Stromal cell of bone marrow (primary cell): ENCODE results near the gene SDE2.
"Not testable (repeated sequence)": the region's sequence is repeated elsewhere in the genome, so short reads cannot be mapped to it uniquely, and the experiment has no call there.

ENCODE experiments used
- DNase-seq: peaks from one replicate; pipeline ENCODE4 v3.0.0-alpha.2; 2012; ENCODE audit warnings: low read depth

Gene SDE2

GRCh38 chr1:225941942-225942222 lies 57.3 kb downstream of the SDE2 start:
- no peak for DNase-seq

DNA sequence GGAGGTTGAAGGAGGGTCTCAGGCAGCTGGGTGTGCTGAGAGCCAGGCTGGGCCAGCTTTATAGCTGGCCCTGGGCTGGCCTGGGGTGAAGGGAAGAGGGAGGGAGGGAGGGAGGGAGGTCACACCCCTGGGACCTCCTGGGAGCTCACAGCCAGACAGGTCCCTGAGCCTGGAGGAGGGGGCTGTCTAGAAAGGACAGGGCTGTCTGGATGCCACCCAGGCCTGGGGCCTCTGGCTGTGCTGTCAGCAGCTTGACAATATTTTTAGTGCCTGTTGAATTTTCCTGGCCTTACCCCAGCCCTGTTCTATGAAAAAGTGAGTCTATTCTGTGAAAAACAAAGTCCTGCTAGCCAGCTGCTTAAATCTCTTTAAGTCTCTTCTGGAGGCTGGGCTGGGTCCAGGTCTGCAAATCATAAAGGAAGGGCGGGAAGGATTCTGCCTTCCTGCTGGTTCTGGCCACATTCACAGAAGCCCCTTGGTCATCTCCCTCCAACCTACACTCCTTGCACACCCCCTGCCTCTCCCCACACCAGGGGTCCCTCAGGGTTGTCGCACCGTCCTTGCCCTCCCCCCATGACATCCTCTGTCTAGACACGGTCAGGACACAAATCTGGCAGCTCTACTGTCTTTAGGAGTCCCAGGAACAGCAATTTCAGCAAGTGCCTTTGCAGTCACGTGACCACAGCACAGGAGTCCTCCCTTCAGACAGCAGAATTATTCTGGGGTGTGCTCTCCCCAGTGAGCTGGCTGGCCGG lies 57.8 kb downstream of the SDE2 start, which contains the start of gene LEFTY2:
TSS of gene LEFTY2 (minus strand) at position 34 of the 755 bp plus-strand sequence. CDS start 80 bp downstream, outside the sequence.
- no peak for DNase-seq

GRCh38 chr1:225940385-225941151 lies 58.6 kb downstream of the SDE2 start:
- DNase-seq = no peak

DNA sequence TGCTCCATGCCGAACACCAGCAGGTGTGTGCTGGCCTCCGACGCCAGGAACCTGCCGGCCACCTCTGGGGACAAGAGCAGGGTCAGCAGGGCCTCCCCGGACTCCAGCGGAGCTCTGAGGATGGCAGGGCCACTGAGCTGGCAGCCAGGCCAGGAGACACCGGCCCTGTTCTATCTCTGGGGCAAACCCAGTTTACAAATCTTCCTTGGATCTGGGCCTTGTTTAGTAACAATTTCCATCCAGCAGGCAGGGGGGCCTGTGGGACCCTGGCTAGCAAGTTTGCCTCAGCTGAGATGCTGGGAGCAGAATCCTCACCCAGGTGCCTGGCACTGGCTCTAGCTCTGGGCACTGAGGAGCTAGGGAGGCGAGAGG lies 59.2 kb downstream of the SDE2 start:
- not testable (repeated sequence) for DNase-seq

DNA sequence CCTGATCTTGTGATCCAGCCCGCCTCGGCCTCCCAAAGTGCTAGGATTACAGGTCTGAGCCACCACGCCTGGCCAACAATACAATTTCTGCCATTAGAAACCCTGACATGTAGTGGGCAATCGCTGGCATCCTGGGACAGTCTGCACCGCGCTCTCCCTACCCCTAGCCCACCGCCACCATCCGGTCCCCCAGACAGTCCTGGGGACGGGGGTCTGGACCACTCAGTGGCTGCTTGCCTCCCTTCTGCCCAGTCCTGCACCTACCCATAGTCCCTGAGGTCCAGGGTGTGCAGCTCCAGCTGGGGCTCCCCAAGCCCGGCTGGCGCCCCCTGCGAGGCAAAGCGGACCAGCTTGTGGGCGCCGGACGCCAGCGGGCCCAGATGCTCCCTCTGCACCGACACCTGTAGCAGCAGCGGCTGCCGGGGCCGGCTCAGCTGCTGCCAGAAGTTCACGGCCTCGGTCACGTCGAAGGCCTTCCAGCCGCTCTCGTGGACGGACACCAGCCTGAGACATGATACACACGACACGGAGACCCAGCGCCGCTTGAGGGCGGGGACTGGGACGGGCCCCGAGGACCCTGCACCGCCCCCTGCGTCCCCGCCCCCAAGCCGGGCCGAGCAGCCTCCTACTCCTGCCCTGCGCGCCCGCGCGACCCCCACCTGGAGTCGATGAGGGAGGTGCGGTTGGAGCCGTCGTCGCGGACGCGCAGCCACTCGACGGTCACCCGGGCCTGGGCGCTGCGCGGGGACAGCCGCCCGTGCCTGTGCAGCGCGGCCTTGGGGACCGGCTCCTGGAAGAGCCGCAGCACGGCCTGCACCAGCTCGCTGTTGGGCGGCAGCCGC lies 59.8 kb downstream of the SDE2 start:
- not testable (repeated sequence) for DNase-seq

GRCh38 chr1:225937048-225937968 lies 61.8 kb downstream of the SDE2 start:
- no peak for DNase-seq

DNA sequence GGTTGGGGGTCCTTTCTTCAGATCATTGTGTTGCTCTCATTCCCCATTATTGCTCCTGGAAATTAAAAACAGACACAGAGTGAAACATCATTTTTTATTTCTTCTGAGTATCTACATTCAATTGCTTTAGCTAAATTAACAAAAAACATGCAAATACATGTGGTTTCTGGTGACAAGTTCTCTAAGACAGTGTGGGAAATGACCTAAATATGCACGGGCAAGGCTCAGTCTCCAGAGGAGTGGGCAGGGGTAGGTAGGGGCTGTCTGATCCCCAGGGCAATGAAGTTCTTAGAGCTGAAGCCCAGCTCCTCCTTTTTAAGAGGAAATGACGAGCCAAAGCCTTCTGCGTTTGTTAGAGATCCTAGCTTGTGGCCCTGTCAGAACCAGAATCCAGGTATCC lies 62.6 kb downstream of the SDE2 start:
- no peak for DNase-seq

DNA sequence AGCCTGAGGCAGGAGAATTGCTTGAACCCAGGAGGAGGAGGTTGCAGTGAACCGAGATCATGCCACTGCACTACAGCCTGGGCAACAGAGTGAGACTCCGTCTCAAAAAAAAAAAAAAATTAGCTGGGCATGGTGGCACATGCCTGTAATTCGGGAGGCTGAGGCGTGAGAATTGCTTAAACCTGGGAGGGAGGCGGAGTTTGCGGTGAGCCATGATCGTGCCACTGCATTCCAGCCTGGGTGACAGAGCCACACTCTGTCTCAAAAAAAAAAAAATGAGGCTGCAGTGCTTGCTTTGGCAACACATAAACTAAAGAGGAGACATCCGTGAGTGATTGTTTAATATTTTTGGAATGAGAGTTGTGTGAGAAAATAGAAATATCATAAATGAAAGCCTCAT lies 63.1 kb downstream of the SDE2 start:
- DNase-seq = not testable (repeated sequence)

- DNase-seq = no peak
Measured at GRCh38 chr1:225934711-225935110, 64.4 kb downstream of the SDE2 start.

DNA sequence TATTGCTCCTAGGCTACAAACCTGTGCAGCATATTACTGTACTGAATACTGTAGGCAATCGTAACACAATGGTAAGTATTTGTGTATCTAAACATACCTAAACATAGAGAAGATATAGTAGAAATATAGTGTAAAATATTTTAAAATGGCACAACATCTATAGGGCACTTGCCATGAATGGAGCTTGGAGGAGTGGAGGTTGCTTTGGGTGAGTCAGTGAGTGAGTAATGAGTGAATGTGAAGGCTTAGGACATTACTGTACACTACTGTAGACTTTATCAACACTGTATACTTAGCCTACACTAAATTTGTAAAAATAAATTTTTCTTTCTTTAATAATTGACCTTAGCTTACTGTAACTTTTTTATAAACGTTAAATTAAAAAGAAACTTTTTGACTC lies 66.1 kb downstream of the SDE2 start:
- peak; percentile 30 for DNase-seq
